ENCODE results near the gene INPP5A.

INPP5A gene

DNA sequence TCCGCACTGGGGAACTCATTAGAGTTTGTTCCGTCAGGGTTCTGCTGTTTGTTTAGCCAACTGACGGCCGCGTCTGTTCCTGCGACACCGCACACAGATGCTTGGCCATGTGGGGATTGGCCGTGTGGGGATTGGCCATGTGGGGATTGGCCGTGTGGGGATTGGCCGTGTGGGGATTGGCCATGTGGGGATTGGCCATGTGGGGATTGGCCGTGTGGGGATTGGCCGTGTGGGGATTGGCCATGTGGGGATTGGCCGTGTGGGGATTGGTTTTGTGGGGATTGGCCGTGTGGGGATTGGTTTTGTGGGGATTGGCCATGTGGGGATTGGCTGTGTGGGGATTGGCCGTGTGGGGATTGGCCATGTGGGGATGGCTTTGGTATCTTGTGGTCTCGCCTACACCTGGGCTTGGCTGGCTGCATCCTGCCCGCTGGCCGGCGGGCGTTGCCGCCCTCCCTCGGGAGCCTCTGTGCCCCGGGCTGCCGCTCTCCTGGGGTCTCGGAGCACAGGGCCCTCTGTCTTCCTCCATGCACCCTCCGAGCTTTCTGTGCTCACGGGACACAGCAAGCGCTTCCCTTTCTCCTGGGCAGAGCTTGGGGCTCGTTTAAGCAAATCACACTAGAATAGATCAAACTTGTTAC lies 185.9 kb downstream of the INPP5A start:
- H3K27me3 ChIP-seq (ENCODE audit: insufficient read depth, poor library complexity, severe bottlenecking): no peaks in the 10 kb centered on the region
- H3K27ac ChIP-seq (replicated peaks): peak overlapping the region; percentile 67
- DNase-seq (ENCODE audit: low read depth in 1 of 2, low spot score in 1 of 2): no peak
- H3K4me3 ChIP-seq (replicated peaks; ENCODE audit: insufficient read depth, low read length): no peak overlapping the region
- TF ChIP-seq GABPA (IDR thresholded peaks at IDR 0.05; ENCODE audit: low read depth) (no peak), SPI1 (IDR thresholded peaks at IDR 0.05; ENCODE audit: borderline replicate concordance, low read depth) (no peak)
- TF ChIP-seq, protein P1, sequence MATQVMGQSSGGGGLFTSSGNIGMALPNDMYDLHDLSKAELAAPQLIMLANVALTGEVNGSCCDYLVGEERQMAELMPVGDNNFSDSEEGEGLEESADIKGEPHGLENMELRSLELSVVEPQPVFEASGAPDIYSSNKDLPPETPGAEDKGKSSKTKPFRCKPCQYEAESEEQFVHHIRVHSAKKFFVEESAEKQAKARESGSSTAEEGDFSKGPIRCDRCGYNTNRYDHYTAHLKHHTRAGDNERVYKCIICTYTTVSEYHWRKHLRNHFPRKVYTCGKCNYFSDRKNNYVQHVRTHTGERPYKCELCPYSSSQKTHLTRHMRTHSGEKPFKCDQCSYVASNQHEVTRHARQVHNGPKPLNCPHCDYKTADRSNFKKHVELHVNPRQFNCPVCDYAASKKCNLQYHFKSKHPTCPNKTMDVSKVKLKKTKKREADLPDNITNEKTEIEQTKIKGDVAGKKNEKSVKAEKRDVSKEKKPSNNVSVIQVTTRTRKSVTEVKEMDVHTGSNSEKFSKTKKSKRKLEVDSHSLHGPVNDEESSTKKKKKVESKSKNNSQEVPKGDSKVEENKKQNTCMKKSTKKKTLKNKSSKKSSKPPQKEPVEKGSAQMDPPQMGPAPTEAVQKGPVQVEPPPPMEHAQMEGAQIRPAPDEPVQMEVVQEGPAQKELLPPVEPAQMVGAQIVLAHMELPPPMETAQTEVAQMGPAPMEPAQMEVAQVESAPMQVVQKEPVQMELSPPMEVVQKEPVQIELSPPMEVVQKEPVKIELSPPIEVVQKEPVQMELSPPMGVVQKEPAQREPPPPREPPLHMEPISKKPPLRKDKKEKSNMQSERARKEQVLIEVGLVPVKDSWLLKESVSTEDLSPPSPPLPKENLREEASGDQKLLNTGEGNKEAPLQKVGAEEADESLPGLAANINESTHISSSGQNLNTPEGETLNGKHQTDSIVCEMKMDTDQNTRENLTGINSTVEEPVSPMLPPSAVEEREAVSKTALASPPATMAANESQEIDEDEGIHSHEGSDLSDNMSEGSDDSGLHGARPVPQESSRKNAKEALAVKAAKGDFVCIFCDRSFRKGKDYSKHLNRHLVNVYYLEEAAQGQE (IDR thresholded peaks at IDR 0.05; ENCODE audit: insufficient replicate concordance, low read depth): no peak

DNA sequence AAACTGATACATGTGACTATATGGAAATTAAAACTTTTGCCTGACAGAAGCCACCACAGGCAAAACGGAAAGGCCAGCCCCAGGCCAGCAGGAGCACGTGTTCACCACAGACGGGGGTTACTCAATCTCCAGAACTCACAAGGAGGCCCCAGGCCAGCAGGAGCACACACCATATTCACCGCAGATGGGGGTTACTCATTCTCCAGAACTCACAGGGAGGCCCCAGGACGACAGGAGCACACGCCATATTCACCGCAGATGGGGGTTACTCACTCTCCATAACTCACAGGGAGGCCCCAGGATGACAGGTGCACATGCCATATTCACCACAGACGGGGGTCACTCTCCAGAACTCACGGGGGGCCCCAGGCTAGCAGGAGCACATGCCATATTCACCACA lies 186.9 kb downstream of the INPP5A start:
- TF ChIP-seq, protein P1 (IDR thresholded peaks at IDR 0.05; ENCODE audit: insufficient replicate concordance, low read depth): no peak
- peak; percentile 8; the same call in 1 of the 2 replicates for TF ChIP-seq GABPA (IDR thresholded peaks at IDR 0.05; ENCODE audit: low read depth)
- peak; percentile 97 for TF ChIP-seq POLR2AphosphoS5 (IDR thresholded peaks at IDR 0.05; ENCODE audit: low read depth)
- TF ChIP-seq SPI1 (IDR thresholded peaks at IDR 0.05; ENCODE audit: borderline replicate concordance, low read depth): no peak; the same call in 1 of the 2 replicates
- TF ChIP-seq, protein P2, sequence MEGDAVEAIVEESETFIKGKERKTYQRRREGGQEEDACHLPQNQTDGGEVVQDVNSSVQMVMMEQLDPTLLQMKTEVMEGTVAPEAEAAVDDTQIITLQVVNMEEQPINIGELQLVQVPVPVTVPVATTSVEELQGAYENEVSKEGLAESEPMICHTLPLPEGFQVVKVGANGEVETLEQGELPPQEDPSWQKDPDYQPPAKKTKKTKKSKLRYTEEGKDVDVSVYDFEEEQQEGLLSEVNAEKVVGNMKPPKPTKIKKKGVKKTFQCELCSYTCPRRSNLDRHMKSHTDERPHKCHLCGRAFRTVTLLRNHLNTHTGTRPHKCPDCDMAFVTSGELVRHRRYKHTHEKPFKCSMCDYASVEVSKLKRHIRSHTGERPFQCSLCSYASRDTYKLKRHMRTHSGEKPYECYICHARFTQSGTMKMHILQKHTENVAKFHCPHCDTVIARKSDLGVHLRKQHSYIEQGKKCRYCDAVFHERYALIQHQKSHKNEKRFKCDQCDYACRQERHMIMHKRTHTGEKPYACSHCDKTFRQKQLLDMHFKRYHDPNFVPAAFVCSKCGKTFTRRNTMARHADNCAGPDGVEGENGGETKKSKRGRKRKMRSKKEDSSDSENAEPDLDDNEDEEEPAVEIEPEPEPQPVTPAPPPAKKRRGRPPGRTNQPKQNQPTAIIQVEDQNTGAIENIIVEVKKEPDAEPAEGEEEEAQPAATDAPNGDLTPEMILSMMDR (IDR thresholded peaks at IDR 0.05; ENCODE audit: insufficient read depth, low read length): no peak
- H3K27ac ChIP-seq (replicated peaks): peak overlapping the region; percentile 67
- no peaks in the 10 kb centered on the region for H3K27me3 ChIP-seq (ENCODE audit: insufficient read depth, poor library complexity, severe bottlenecking)
- DNase-seq (ENCODE audit: low read depth in 1 of 2, low spot score in 1 of 2): peak; percentile 84 to 93
- H3K4me3 ChIP-seq (replicated peaks; ENCODE audit: insufficient read depth, low read length): no peak overlapping the region

DNA sequence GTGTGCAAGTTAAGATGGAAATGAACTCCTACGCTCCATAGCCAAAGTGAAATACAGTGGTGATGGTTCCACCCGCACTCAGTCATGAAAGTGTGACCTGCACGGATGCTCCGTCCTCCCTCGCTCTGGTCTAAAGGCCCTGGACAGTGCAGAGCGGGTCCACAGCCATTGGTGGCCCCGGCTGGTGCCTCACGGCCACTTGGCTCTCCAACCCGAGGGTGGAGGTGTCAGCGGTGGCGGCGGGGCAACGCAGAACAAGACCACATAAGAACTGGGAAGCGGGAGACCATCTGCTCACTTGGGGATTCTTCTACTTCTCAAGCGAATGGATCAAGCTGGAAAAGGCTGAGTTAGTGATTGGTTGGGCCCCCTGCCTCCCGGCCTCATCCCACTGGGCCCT lies 187.6 kb downstream of the INPP5A start:
- DNase-seq (ENCODE audit: low read depth in 1 of 2, low spot score in 1 of 2): no peak
- no peaks in the 10 kb centered on the region for H3K27me3 ChIP-seq (ENCODE audit: insufficient read depth, poor library complexity, severe bottlenecking)
- peak overlapping the region; percentile 67 for H3K27ac ChIP-seq (replicated peaks)
- no peak overlapping the region for H3K4me3 ChIP-seq (replicated peaks; ENCODE audit: insufficient read depth, low read length)
- TF ChIP-seq SPI1 (IDR thresholded peaks at IDR 0.05; ENCODE audit: borderline replicate concordance, low read depth) (no peak), POLR2AphosphoS5 (IDR thresholded peaks at IDR 0.05; ENCODE audit: low read depth) (no peak), GABPA (IDR thresholded peaks at IDR 0.05; ENCODE audit: low read depth) (no peak)
- TF ChIP-seq, protein P1 (IDR thresholded peaks at IDR 0.05; ENCODE audit: insufficient replicate concordance, low read depth): no peak
- TF ChIP-seq, protein P2 (IDR thresholded peaks at IDR 0.05; ENCODE audit: insufficient read depth, low read length): no peak
